C4-2B (cell line): ENCODE measurements around the gene NDP.

Experiments used
- ZFX ChIP-seq: fragments of 450-650 bp; IDR thresholded peaks from 2 replicates; pipeline ENCODE4 v1.6.1; 2017
- TF ChIP-seq, protein P1 (sequence below): fragments of 450-650 bp; conservative IDR thresholded peaks from 2 replicates; pipeline ENCODE4 v1.5.1; 2017; ENCODE audit warnings: mild to moderate bottlenecking

DNA sequence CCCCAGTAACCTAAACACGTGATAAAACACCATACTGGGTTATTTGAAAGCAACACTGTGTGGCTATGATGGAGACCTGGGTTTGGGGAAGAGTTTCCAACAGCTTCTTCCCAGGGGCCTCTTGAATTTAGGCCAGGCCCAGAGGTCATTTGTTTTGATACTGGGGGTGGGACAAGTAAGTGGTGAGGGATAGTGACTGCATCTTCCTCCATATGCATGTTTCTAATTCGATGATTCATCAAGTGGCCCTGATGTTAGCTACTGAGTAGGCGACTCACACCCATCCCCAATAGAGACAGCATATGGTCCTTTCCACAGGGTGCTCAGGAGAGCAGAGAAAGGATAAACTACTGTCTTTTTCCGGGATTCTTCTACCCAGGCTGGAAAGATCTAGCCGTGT lies 2.7 kb downstream of the NDP start:
- TF ChIP-seq, protein P1, sequence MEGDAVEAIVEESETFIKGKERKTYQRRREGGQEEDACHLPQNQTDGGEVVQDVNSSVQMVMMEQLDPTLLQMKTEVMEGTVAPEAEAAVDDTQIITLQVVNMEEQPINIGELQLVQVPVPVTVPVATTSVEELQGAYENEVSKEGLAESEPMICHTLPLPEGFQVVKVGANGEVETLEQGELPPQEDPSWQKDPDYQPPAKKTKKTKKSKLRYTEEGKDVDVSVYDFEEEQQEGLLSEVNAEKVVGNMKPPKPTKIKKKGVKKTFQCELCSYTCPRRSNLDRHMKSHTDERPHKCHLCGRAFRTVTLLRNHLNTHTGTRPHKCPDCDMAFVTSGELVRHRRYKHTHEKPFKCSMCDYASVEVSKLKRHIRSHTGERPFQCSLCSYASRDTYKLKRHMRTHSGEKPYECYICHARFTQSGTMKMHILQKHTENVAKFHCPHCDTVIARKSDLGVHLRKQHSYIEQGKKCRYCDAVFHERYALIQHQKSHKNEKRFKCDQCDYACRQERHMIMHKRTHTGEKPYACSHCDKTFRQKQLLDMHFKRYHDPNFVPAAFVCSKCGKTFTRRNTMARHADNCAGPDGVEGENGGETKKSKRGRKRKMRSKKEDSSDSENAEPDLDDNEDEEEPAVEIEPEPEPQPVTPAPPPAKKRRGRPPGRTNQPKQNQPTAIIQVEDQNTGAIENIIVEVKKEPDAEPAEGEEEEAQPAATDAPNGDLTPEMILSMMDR, result no peak
- no peak for TF ChIP-seq ZFX
